Measurements from ENCODE around the gene SBK3.
"Not testable (repeated sequence)": the region's sequence is repeated elsewhere in the genome, so short reads cannot be mapped to it uniquely, and the experiment has no call there.

SBK3 gene

DNA sequence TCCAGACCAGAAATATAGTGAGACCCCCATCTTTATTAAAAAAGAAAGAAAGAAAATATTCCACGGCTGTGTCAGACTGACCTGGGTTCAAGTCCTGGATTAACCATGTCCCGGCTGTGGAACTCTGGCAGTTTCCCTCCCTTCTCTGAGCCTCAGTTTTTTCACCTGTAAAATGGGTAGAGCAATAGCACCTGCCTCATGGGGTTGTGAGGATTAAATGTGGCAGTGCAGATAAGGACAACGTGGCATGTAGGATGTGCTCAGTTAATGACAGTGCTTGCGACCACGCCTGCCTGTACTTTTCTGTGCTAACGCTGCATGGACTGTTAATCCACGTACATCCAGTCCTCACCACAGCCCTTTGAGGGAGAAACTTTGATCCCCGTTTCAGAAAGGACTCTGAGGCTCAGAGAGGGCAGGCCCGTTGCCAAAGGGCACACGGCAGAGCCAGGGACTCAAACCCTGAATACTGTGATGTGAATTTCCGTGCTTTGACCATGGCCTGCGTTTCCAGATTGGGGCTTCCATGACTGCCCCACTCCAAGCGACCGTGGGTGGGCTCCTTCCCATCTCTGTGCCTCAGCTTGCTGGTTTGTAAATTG is 24.6 kb downstream of the SBK3 start:
- DNase-seq (ENCODE audit: low read depth in 4 of 4, low spot score in 1 of 4), result no peak

DNA sequence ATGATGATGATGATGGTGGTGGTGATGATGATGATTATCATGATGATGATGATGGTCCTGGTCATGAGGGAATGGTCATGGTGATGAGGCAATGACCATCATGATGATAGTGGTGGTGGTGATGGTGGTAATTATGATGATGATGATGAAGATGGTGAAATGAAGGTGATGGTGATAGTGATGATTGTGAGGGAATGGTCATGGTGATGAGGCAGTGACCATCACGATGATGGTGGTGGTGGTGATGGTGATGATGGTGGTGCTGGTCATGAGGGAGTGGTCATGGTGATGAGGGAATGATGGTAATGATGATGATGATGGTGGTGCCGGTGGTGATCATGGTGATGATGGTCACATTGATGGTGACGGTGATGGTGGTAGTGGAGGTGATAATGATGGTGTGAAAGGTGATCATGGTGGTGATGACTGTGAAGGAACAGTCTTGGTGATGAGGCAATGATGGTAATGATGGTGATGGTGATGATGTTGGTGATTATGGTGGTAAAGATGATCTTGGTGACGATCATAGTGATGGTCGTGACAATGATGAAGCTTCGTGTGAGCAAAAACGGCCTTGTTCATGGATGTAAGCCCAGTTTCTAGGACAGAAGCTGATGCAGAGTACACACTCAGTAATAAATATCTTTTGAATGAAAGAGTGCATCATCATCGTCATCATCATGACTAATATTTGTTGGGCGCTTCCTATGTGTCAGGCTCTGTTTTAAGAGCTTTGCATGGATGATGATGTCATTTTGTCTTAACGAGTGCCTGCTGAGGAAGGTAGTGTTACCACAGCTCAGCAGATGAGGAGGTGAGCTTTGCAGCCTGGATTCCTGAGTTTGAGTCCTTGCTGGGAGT is 25.7 kb downstream of the SBK3 start:
- DNase-seq (ENCODE audit: low read depth in 4 of 4, low spot score in 1 of 4), result no peak

DNA sequence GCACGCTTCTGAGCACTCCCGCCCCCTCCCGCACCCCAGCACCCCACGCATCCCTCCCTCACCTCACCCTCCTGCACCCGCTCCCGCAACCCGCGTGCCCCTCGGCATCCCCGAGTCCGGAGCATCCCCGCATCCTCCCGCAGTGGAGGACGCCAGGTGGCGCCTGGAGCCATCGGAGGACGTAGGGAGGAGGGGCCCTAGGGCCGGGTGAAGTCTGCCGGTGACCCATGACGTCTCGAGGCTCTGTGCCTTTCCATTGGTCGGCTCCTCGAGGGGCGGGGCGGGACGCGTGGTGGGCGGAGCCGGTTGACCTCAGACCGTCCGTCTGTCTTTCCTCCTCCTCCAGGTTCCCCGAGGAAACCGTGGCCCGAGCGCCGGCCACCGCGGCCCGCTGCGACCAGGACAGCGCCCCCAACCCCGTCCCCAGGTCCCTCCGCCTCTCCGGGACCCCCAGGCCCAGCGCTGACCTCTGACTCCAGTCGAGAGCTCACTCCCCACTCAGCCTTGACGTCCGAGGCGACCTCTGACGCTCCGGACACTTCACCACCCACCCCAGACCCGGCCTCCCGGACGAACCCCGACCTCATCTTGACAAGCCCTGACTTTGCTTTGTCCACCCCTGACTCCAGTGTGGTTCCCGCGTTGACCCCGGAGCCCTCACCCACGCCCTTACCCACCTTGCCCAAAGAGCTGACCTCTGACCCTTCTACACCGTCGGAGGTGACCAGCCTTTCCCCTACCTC is 28.3 kb downstream of the SBK3 start:
- peak; percentile 75 to 94 (median 86) for DNase-seq (ENCODE audit: low read depth in 4 of 4, low spot score in 1 of 4)

DNA sequence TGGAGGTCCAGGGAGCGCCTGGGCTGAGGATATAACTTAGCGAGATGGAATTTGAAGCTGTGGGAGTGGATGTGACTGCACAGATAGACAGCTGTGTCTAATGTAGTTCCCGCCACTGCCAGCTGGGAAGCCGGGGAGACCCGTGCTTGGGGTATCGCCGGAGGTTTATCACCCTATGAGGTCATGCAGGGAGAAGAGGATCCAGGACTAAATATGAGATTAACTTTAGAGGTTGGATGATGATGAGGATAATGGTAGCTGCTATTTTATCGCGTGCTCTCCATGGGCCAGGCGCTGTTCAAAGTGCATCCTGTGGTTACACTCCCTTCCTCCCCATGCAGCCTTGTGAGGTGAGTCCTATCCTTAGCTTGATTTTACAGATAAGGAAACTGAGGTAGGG is 37.2 kb downstream of the SBK3 start:
- no peak for DNase-seq (ENCODE audit: low read depth in 4 of 4, low spot score in 1 of 4)

DNA sequence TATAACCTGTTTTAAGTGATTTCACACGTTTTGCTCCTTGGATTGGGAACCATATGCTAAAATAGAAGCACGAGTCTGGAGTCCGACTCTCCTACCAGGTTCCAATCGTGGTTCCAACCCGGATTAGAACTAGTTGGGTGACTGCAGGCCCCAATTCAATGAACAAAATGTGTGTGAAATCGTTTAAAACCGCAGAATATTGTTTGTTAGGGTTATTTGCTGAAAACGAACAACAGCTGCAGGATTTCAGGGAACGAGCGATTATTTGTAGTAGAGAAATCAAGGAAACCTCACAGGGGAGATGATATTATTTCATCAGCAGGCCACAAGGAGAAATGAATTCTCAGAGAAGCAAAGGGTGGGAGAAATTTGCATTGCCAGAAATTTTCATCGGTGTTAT is 40.4 kb downstream of the SBK3 start:
- no peak for DNase-seq (ENCODE audit: low read depth in 4 of 4, low spot score in 1 of 4)

DNA sequence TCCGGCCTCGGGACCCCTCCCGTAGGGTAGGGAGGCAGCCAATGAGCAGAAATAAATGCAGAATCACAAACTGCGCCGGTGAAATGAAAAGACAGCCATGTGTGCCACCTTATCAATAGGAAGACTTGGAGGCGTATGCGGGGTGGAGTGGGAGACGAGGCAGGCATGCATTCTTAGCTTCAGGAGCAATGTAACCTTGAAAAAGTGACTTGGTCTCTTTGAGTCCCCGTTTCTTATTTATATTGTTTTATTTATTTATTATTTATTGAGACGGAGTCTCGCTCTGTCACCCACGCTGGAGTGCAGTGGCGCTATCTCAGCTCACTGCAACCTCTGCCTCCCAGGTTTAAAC is 41.1 kb downstream of the SBK3 start:
- DNase-seq (ENCODE audit: low read depth in 4 of 4, low spot score in 1 of 4), result no peak

DNA sequence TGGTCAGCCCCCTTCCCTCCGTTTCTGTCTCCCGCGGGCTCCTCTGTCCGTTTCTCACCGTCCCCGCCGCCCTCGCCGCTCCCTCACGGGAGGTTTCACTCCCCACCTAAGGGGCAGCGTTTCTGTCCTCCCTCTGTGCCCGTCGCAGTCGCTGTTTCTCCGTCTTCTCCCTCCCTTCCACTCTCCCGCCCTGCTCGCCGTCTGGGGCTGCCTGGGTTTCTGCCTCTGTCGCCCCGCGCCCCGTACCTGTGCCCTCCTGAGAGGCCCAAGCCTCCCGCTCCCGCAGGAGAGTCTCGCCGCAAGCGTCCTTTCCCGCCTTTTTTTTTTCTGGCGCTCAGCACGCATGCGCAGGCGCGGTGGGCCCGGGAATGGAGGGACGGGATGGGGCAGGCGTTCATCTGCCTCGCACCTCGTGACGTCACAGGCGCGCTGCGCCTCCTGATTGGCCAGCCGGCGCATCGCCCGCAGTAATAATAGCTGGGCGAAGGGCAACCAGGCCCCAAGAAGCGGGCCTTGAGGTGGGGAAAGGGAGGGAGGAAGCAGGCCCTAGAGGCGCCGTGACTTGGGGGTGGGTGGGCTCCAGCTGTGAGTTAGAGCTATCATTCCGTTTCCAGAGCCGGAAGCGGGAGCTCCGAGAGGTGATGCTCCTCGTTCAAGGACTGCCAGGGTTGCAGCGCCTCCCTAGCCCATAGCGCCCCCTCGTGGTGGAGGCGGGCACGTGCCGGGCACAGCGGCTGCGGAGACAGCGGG is 41.7 kb downstream of the SBK3 start:
- peak; percentile 89 to 97 (median 93) for DNase-seq (ENCODE audit: low read depth in 4 of 4, low spot score in 1 of 4)

DNA sequence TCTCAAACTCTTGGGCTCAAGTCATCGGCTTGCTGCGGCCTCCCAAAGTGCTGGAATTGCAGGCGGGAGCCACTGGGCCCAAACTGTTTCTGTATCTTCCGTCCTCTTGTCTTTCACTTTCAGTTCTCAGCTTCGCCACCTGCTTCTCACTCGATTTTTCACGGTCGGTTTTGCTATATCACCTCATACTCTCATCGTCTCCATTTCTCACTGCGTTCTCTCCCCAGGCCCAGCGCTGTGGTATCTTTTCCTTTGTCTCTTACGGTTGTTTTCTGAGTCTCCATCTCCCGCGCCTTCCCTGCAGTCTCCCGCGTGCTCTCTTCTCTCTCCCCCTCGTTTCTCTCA is 42.2 kb downstream of the SBK3 start:
- DNase-seq (ENCODE audit: low read depth in 4 of 4, low spot score in 1 of 4), result no peak

DNA sequence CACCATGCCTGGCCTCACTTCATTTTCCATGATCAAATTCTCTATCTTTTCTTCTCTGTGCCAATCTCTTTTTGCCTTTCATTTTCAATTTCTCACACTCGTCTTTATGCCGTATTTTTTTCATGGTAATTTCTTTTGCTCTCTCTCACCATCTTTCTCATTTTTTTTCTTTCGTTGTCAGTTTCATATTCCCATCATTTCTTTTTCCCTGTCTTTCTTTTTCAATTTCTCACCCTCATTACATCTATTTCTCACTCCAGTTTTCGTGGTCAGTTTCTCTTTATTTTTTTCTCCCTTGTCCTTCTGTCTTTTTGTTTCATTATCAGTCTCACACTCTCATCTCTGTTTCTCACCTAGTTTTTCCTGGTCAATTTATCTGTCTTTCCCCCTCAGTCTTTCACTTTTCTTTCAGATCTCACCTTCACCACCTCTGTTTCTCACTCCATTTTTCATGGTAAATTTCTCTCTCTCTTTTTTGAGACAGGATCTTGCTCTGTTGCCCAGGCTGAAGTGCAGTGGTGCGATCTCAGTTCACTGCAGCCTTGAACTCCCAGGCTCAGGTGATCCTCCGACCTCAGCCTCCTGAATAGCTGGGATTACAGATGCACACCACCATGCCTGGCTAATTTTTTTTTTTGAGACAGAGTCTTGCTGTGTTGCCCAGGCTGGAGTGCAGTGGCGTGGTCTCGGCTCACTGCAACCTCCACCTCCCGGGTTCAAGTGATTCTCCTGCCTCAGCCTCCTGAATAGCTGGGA is 43.0 kb downstream of the SBK3 start:
- no peak for DNase-seq (ENCODE audit: low read depth in 4 of 4, low spot score in 1 of 4)

DNA sequence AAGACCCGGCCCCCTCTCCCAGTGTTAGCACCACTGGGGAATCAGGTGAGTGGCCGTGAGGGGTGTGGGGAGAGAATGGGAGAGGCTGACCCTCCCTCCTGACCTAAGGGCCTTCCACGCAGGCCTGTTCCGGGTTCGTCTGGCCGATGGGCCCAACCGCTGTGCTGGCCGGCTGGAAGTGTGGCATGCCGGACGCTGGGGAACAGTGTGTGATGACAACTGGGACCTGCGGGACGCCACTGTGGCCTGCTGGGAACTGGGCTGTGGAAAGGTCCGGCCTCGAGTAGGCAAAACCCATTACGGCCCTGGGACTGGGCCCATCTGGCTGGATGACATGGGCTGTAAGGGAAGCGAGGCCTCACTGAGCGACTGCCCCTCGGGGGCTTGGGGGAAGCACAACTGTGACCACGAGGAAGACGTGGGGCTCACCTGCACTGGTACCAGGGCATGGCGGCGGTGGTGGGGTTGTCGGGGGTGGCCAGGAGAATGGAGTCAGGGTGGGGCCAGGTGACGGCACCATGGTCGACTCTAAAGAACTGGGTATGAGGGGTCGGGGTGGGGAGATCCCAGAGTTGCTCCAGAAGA is 44.9 kb downstream of the SBK3 start:
- DNase-seq (ENCODE audit: low read depth in 4 of 4, low spot score in 1 of 4), result no peak

DNA sequence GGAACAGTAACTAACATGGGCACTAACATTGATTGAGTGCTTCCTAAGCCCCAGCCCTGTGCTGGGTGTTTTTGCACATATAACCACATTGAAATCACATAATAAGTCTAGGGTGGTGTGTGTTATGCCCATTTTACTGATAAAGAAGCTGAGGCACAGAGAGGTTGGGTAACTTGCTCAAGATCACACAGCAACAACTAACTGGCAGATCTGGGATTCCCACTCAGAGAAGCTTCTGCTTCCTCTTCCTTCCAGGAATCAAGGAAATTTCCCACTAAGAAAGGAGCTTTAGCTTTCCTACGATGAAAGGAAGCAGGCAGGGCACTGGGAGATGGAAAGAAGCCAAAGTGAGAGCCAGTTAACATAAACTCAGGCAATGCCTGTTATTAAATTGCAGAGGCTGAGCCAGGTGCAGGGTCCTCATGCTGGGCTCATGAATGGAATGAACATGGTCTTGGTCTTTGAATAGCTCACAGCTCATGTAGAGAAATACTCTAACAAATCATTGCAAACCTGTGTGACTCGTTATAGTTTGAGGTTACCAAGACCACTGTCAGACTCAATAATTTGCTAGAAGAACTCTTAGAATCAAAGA is 47.0 kb downstream of the SBK3 start:
- no peak for DNase-seq (ENCODE audit: low read depth in 4 of 4, low spot score in 1 of 4)

DNA sequence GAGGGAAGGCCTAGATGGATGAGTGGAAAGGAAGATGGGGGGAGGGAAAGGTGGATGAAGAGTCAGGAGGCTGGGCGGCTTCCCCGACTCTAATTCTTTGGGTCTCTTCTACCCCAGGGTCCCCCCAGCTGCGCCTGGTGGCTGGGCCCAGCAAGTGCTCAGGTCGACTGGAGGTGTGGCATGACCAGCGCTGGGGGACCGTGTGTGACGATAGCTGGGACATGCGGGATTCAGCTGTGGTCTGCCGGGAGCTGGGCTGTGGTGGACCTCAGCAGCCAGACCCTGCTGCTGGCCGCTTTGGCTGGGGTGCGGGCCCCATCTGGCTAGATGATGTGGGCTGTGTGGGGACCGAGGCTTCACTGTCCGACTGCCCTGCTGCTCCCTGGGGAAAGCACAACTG is 47.6 kb downstream of the SBK3 start:
- DNase-seq (ENCODE audit: low read depth in 4 of 4, low spot score in 1 of 4), result no peak

DNA sequence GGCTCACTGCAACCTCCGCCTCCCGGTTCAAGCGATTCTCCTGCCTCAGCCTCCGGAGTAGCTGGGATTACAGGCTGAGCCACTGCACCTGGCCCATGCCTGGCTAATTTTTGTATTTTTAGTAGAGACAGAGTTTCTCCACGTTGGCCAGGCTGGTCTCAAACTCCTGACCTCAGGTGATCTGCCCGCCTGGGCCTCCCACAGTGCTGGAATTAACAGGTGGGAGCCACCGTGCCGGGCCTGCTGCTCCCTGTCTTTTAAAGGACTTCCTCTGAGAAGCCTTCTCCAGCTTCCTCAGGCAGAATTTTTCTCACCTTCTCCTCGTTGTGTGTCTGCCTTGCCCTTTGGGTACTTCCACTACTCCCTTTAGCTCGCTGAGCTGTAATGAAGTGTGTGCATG is 48.5 kb downstream of the SBK3 start:
- DNase-seq (ENCODE audit: low read depth in 4 of 4, low spot score in 1 of 4), result not testable (repeated sequence)

DNA sequence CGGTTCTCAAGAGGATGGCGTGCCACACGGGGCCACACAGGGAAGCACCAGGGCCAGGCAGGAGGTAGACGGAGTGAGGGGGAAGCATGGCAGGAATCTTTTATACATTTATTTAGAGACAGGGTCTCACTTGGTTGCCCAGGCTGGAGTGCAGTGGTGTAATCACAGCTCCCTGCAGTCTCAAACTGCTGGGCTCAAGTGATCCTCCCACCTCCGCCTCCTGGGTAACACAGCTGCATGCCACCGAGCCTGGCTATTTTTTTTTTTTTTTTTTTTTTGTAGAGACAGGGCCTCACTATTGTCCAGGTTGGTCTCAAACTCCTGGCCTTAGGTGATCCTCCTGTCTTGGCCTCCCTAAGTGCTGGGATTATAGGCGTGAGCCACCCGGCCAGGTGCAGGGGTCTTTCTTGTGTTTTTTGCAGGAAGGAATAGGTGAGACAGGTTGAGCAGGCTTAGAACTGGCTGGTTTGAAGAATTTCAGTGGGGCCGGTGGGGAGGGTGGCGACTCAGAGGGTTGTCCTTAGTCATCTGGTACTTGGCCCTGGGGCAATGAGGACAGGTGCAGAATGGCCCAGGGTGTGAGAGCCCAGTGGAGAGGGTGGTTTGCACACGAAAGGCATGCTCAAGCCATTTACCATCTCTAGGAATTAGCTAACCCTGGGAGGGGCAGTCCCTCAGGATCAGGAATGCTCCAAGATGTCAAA is 49.5 kb downstream of the SBK3 start:
- DNase-seq (ENCODE audit: low read depth in 4 of 4, low spot score in 1 of 4), result no peak

DNA sequence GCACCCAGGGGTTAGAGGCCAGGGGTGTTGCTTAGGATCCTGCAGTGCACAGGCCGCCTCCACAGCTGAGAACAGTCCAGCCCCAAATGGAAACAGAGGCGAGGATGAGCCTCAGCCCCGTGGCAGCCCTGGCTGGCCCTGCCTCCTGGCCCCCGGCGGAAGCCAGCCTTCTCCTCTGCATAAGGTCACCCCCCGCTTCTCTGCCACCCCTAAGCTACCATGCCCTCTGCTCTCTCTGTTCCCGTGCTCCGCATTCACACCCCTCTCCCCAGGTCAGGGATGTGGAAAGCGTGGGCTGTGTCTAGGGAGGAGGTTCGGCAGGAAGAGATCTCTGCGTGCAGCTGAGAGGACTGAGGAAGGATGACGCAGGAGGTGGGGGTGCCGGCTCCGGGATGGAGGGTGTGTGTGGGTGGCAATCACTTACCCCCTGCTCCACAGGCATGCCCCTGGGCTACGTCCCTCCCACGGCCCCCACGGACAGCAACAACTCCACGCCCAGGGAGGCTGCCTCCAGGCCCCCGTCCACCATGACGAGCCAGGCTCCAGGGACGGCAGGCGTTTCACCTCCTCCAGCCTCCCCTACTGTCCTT is 51.1 kb downstream of the SBK3 start:
- no peak for DNase-seq (ENCODE audit: low read depth in 4 of 4, low spot score in 1 of 4)

DNA sequence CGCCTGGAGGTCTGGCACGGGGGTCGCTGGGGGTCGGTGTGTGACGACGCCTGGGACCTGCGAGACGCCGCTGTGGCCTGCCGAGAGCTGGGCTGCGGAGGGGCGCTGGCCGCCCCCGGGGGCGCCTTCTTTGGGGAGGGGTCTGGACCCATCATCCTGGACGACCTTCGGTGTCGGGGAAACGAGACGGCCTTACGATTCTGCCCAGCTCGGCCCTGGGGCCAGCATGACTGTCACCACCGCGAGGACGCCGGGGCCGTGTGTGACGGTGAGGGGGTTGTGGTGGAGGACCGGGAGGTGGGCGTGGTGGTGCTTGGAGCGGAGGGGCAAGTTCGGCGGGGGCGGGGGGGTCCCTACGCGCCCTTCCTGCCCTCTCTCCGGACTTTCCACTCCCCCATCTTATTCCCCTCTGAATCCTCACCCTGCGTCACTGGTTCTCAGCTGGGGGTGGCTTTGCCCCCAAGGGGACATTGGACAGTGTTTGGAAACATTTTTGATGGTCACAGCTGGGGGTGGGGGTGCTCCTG is 51.6 kb downstream of the SBK3 start:
- no peak for DNase-seq (ENCODE audit: low read depth in 4 of 4, low spot score in 1 of 4)

DNA sequence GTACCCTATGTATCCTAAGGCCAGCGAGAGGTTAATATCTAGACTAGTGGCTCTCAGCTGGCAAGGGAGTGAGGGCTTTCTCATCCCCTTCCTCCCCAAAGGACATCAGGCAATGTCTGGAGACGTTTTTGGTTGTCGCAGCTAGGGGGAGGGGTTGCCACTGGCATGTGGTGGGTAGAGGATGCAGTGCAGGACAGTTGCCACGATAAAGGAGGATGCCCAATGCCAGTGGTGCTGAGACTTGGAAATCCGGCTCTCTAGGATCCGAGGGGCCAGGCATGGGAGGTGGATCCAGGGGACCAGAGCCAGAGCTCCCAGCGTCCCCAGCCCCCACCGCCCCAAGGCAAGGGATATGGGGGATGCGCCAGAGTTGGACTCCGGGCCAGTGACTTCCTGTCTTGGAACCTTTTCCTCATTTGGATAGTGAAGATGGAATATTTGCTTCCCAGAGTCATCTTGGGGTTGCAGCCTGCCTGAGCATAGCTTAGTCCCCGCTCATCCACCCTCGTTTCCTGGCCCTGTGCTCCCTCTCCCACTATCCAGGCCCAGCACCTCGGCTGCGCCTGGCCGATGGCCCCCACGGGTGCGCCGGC is 52.2 kb downstream of the SBK3 start:
- no peak for DNase-seq (ENCODE audit: low read depth in 4 of 4, low spot score in 1 of 4)

DNA sequence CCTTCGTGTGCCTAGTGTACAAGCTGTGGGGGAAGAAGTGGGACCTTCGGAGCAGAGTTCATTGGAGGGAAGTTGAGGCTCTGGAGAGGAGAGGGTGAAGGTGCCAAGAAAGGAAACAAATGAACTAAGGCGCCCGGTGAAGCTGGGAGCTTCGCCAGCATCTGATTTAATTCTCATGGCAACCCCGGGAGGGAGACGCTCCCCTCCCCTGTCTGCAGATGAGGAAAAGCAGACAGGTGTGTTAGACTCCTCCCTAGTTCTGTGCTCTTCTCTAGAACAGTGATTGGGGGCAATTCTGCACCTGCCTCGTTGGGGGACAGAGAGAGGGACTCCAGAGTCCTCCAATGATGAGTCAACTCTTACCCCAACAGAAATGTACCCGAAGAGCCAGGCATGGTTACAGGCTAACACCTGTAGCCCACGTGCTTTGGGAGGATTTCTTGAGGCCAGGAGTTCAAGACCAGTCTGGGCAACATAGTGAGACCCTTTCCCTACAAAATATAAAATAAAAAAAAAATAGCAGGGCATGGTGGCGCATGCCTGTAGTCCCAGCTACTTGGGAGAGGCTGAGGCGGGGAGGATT is 52.9 kb downstream of the SBK3 start:
- no peak for DNase-seq (ENCODE audit: low read depth in 4 of 4, low spot score in 1 of 4)
